Measurements from ENCODE around the gene PRPF40B. TPM values are rescaled to one million over a fixed set of nuclear protein-coding genes. Genes with fewer than 3 reads are reported as not detected.

Gene PRPF40B
- total RNA-seq, 4 donors from 2014 or later = 17.4 to 72.9 (median 25.4) TPM

GRCh38 chr12:49652921-49653520 is 29.7 kb downstream of the PRPF40B start:
- DNase-seq = no peak
- Histone ChIP-seq H3K27ac (no peak overlapping the region), H3K36me3 (no peaks in the 10 kb centered on the region), H3K4me3 (no peak overlapping the region), H3K4me1 (no peaks in the 10 kb centered on the region), H3K27me3 (no peaks in the 10 kb centered on the region), H3K9me3 (no peaks in the 10 kb centered on the region)
- TF ChIP-seq POLR2A (IDR thresholded peaks at IDR 0.05) (no peak), CTCF (IDR thresholded peaks at IDR 0.05) (no peak)
- intact Hi-C loops (cut with DNase I; ENCODE audit: low total_unique reads) = no loop called here

GRCh38 chr12:49654715-49655114 is 31.4 kb downstream of the PRPF40B start:
- Histone ChIP-seq H3K27ac (no peak overlapping the region), H3K27me3 (no peaks in the 10 kb centered on the region), H3K36me3 (no peaks in the 10 kb centered on the region), H3K4me1 (no peaks in the 10 kb centered on the region), H3K4me3 (no peak overlapping the region), H3K9me3 (no peaks in the 10 kb centered on the region)
- intact Hi-C loops (cut with DNase I; ENCODE audit: low total_unique reads) = no loop called here
- no peak for DNase-seq
- TF ChIP-seq POLR2A (IDR thresholded peaks at IDR 0.05) = no peak
- TF ChIP-seq CTCF (IDR thresholded peaks at IDR 0.05) = no peak

GRCh38 chr12:49655595-49656236 is 32.4 kb downstream of the PRPF40B start:
- H3K4me1 ChIP-seq = no peaks in the 10 kb centered on the region
- H3K27ac ChIP-seq = no peak overlapping the region
- no peaks in the 10 kb centered on the region for H3K9me3 ChIP-seq
- H3K36me3 ChIP-seq = no peaks in the 10 kb centered on the region
- DNase-seq = no peak
- H3K27me3 ChIP-seq = no peaks in the 10 kb centered on the region
- H3K4me3 ChIP-seq = no peak overlapping the region
- intact Hi-C loops (cut with DNase I; ENCODE audit: low total_unique reads) = no loop called here
- TF ChIP-seq POLR2A (IDR thresholded peaks at IDR 0.05) = no peak
- TF ChIP-seq CTCF (IDR thresholded peaks at IDR 0.05) = no peak

GRCh38 chr12:49658276-49658675 is 34.9 kb downstream of the PRPF40B start:
- Histone ChIP-seq H3K27ac (no peak overlapping the region), H3K27me3 (no peaks in the 10 kb centered on the region), H3K36me3 (no peaks in the 10 kb centered on the region), H3K4me3 (no peak overlapping the region), H3K9me3 (no peaks in the 10 kb centered on the region), H3K4me1 (no peaks in the 10 kb centered on the region)
- DNase-seq = no peak
- TF ChIP-seq CTCF (IDR thresholded peaks at IDR 0.05) = no peak
- no peak for TF ChIP-seq POLR2A (IDR thresholded peaks at IDR 0.05)
- intact Hi-C loops (cut with DNase I; ENCODE audit: low total_unique reads) = no loop called here

GRCh38 chr12:49659753-49660152 is 36.4 kb downstream of the PRPF40B start:
- H3K9me3 ChIP-seq = no peaks in the 10 kb centered on the region
- no peaks in the 10 kb centered on the region for H3K36me3 ChIP-seq
- TF ChIP-seq CTCF (IDR thresholded peaks at IDR 0.05) = no peak
- no peak overlapping the region for H3K4me3 ChIP-seq
- DNase-seq = no peak
- H3K27ac ChIP-seq = no peak overlapping the region
- intact Hi-C loops (cut with DNase I; ENCODE audit: low total_unique reads) = no loop called here
- no peaks in the 10 kb centered on the region for H3K4me1 ChIP-seq
- H3K27me3 ChIP-seq = no peaks in the 10 kb centered on the region
